K562 (cell line): Measurements from ENCODE around the gene CAPN5. TPM values are rescaled to one million over a fixed set of nuclear protein-coding genes. Genes with fewer than 3 reads are reported as not detected.

Source experiments
- ATAC-seq: fragments of 200-7000 bp; cut with Tn5 transposase; 3 replicates; pipeline ENCODE4 v1.9.1; 2020; ENCODE audit warnings: moderate library complexity
- BruUV-seq: library from RNA; stranded (reverse); fragments of 400-500 nt; replicated peaks from 2 replicates; lab custom pipeline; 2021; lab: Mats Ljungman, UMichigan
- CTCF ChIA-PET: fragments of 300-600 bp; formaldehyde crosslinking; extraction: SDS; loops from one replicate; lab custom pipeline; 2021; ENCODE audit warnings: low intra/inter-chr PET ratio; lab: Yijun Ruan, JAX
- POLR2A ChIA-PET: fragments of 300-600, 350-650 bp; sonication (Branson Sonifier 250); formaldehyde crosslinking; extraction: SDS; loops from one replicate; lab custom pipeline; 2021; ENCODE audit warnings: antibody characterized with exemption, inconsistent platforms; lab: Yijun Ruan, JAX
- DNase-seq, 4 experiments: peaks; one replicate each; pipeline versions ENCODE4 v3.0.0 to v3.0.0-alpha.2; 2011 to 2018; ENCODE audit warnings: low spot score in 3 of 4, mixed read lengths in 3 of 4; ENCODE audit errors: extremely low read depth in 1 of 4
- FAIRE-seq: peaks from 2 replicates; lab custom pipeline; 2011; peaks lifted over from hg19 to GRCh38; lab: Jason Lieb, UNC
- H2AFZ ChIP-seq: 2 replicates; pipeline ENCODE4 v1.6.0; 2011; ENCODE audit warnings: low read depth, low read length, control low read depth, inconsistent platforms
- H3K27ac ChIP-seq: fragments of 200-600 bp; 3 replicates; pipeline ENCODE4 v1.8.0; 2011; ENCODE audit warnings: low read depth, mild to moderate bottlenecking, control low read depth, inconsistent platforms, low read length, moderate library complexity, mixed read lengths; ENCODE audit errors: extremely low read depth
- H3K27me3 ChIP-seq, 2 experiments: fragments of 300-600 bp in 1 of 2; 2 replicates in 1 of 2; 3 replicates in 1 of 2; pipeline versions ENCODE4 v1.6.0 to v1.8.0; 2011; ENCODE audit warnings: inconsistent platforms in 2 of 2, low read length in 2 of 2, mild to moderate bottlenecking in 1 of 2, mixed read lengths in 1 of 2, moderate library complexity in 1 of 2; ENCODE audit not compliant: control insufficient read depth in 2 of 2, insufficient read depth in 2 of 2
- H3K36me3 ChIP-seq: fragments of 300-600 bp; 3 replicates; pipeline ENCODE4 v1.8.0; 2011; ENCODE audit warnings: mild to moderate bottlenecking, low read length, inconsistent platforms; ENCODE audit not compliant: control insufficient read depth, insufficient read depth
- H3K4me1 ChIP-seq, 2 experiments: fragments of 200-600 bp in 1 of 2; replicated peaks in 1 of 2; 2 replicates in 1 of 2; 3 replicates in 1 of 2; pipeline versions ENCODE4 v1.5.1 to v1.8.0; 2011; ENCODE audit warnings: inconsistent platforms in 2 of 2, low read length in 2 of 2, mild to moderate bottlenecking in 1 of 2, mixed read lengths in 1 of 2, moderate library complexity in 1 of 2; ENCODE audit not compliant: control insufficient read depth in 2 of 2, insufficient read depth in 2 of 2
- H3K4me2 ChIP-seq: 2 replicates; pipeline ENCODE4 v1.6.1; 2011; ENCODE audit warnings: low read length, control low read depth, inconsistent platforms, mixed read lengths; ENCODE audit not compliant: insufficient read depth
- H3K4me3 ChIP-seq: fragments of 200-600 bp; sonication (generic), shearing (Covaris generic); 2 replicates; pipeline ENCODE4 v1.5.1; 2016; ENCODE audit warnings: control low read depth, inconsistent platforms
- H3K79me2 ChIP-seq: fragments of 200-600 bp; 3 replicates; pipeline ENCODE4 v1.8.0; 2011; ENCODE audit warnings: low read length, inconsistent platforms; ENCODE audit not compliant: control insufficient read depth, insufficient read depth
- H3K9ac ChIP-seq, 2 experiments: 2 replicates each; pipeline versions ENCODE4 v1.6.0 to v1.6.1; 2011; ENCODE audit warnings: low read depth in 2 of 2, low read length in 2 of 2, control low read depth in 1 of 2, inconsistent platforms in 1 of 2, mild to moderate bottlenecking in 1 of 2, mixed read lengths in 1 of 2; ENCODE audit not compliant: insufficient read depth in 1 of 2
- H3K9me1 ChIP-seq: one replicate; pipeline ENCODE4 v1.6.0; 2011; ENCODE audit warnings: inconsistent platforms, mild to moderate bottlenecking, low read length, moderate library complexity; ENCODE audit not compliant: control insufficient read depth, insufficient read depth
- H3K9me3 ChIP-seq: replicated peaks from 2 replicates; pipeline ENCODE4 v1.5.1; 2011; ENCODE audit warnings: low read depth, low read length, inconsistent platforms; ENCODE audit not compliant: control insufficient read depth, insufficient read depth
- H4K20me1 ChIP-seq: replicated peaks from 2 replicates; pipeline ENCODE4 v1.6.1; 2011; ENCODE audit warnings: low read length, inconsistent platforms, mixed read lengths; ENCODE audit not compliant: control insufficient read depth, insufficient read depth
- BRD4 ChIP-seq: fragments of 200-600 bp; sonication (generic); IDR thresholded peaks from 2 replicates; pipeline ENCODE4 v1.6.1; 2017; ENCODE audit warnings: inconsistent platforms
- CAMTA2 ChIP-seq: fragments of 250-450 bp; sonication (Bioruptor Pico); conservative IDR thresholded peaks from 2 replicates; pipeline ENCODE4 v1.5.1; 2022
- CCNT2 ChIP-seq: IDR thresholded peaks from 2 replicates; pipeline ENCODE4 v1.6.1; 2011; ENCODE audit warnings: borderline replicate concordance, low read depth, mild to moderate bottlenecking, moderate library complexity, mixed read lengths, low read length; ENCODE audit not compliant: insufficient read length; ENCODE audit errors: extremely low read depth
- E2F3 ChIP-seq: fragments of 250-450 bp; sonication (Bioruptor Pico); IDR thresholded peaks from 2 replicates; pipeline ENCODE4 v1.4.0; 2020; ENCODE audit warnings: mild to moderate bottlenecking
- KDM2B ChIP-seq: fragments of 250-450 bp; sonication (Bioruptor Pico); IDR thresholded peaks from 2 replicates; pipeline ENCODE4 v1.8.0; 2021; ENCODE audit warnings: mild to moderate bottlenecking, moderate library complexity
- PYGO2 ChIP-seq: fragments of 450-650 bp; IDR thresholded peaks from 2 replicates; pipeline ENCODE4 v1.6.1; 2016; ENCODE audit warnings: mild to moderate bottlenecking, missing genetic modification characterization, moderate library complexity, missing compliant biosample characterization
- SETDB1 ChIP-seq: IDR thresholded peaks from one replicate; pipeline ENCODE4 v1.6.1; 2012; ENCODE audit warnings: low read length, control low read depth, inconsistent platforms
- TARDBP ChIP-seq: fragments of 450-650 bp; IDR thresholded peaks from 2 replicates; pipeline ENCODE4 v1.6.1; 2016
- WGBS: fragments of 100-300 bp; shearing (Covaris generic); methylation state at CpG from one replicate; pipeline ENCODE4 v1.1.6; 2016; ENCODE audit warnings: low coverage, mixed read lengths; ENCODE audit not compliant: insufficient coverage; ENCODE audit errors: missing lambda C conversion rate; 5-methylcytosine and 5-hydroxymethylcytosine counted together
- in situ Hi-C: fragments of 300-500 bp; cut with MboI; formaldehyde crosslinking; loops from 4 replicates; pipeline ENCODE4 v1.15.0; 2018; ENCODE audit warnings: inconsistent platforms, mixed read lengths
- intact Hi-C: fragments of 100-400 bp; cut with micrococcal nuclease; formaldehyde crosslinking; loops from 2 replicates; pipeline ENCODE4 v1.14.2; 2022
- polyA plus RNA-seq, 8 experiments: library from polyadenylated mRNA; depleted of rRNA in 4 of 8; stranded (reverse) in 5 of 8; unstranded in 3 of 8; fragments of >200 nt; fragmentation: Nextera tagmentation in 2 of 8; fragmentation: Illumina TruSeq in 1 of 8; extraction: Ambion mirVana in 2 of 8; extraction: Trizol in 1 of 8; gene quantifications; 2 replicates each; pipeline versions ENCODE4 v1.2.1 to v1.2.3, GENCODE V29; 2011 to 2014; ENCODE audit warnings: inconsistent platforms in 1 of 8, missing spikeins in 1 of 8
- total RNA-seq, 7 experiments: library from RNA; depleted of rRNA in 6 of 7; stranded (reverse); fragments of >200 nt in 6 of 7; fragmentation: Illumina TruSeq in 2 of 7; extraction: Trizol in 2 of 7; gene quantifications; 2 replicates each; pipeline versions ENCODE4 v1.2.1 to v1.2.3, GENCODE V29; 2011 to 2021; ENCODE audit warnings: low replicate concordance in 1 of 7
- TF ChIP-seq, protein P1 (sequence below): sonication (generic); formaldehyde crosslinking; IDR thresholded peaks from 2 replicates; pipeline ENCODE4 v1.8.1; 2023; ENCODE audit warnings: mild to moderate bottlenecking, missing genetic modification reagents
- TF ChIP-seq, protein P2 (sequence below): fragments of 450-650 bp; formaldehyde crosslinking; IDR thresholded peaks from 2 replicates; pipeline ENCODE4 v1.4.0; 2020; ENCODE audit warnings: mild to moderate bottlenecking, mixed read lengths
- TF ChIP-seq, protein P3 (sequence below): fragments of 250-450 bp; sonication (Bioruptor Pico); IDR thresholded peaks from 2 replicates; pipeline ENCODE4 v1.4.0; 2020
- TF ChIP-seq, protein P4 (sequence below): fragments of 450-650 bp; IDR thresholded peaks from one replicate; pipeline ENCODE4 v1.6.1; 2018; ENCODE audit warnings: mild to moderate bottlenecking, moderate library complexity; ENCODE audit not compliant: partially characterized antibody

Gene CAPN5
- total and polyA plus RNA-seq, 9 of the 15 experiments (the other 6 are each of a cell fraction or from before 2014, with no cell fraction given) = 0.04 to 0.44 (median 0.14) TPM; not detected in 2

DNA sequence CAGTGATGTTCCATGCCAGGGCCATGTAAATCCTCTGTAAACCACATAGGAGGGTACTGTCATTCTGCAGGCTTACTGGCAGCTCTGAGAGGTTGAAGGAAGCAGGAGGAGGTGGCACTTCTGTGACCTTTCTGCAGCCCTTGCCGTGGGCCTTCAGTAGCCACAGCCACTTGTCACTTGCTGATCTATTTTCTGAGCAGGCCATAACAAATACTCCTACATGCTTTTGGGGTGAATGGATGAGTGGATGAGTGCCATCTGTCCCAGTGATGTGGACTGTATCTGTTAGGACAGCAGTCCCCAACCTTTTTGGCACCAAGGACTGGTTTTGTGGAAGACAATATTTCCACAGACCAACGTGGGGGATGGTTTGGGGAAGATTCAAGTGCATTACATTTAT is 22.4 kb upstream of the CAPN5 start:
- no peaks in the 10 kb centered on the region for H3K36me3 ChIP-seq
- POLR2A ChIA-PET = no interaction called here
- no peak overlapping the region for H2AFZ ChIP-seq
- H3K79me2 ChIP-seq = no peaks in the 10 kb centered on the region
- no peaks in the 10 kb centered on the region for H4K20me1 ChIP-seq
- ATAC-seq = no peak
- 0 out of 2 replicates have a peak, but pooled peaks cover 1% of the 10 kb centered on the region for H3K9me3 ChIP-seq
- WGBS = 15% methylated on average over 2 of the region's 2 CpGs
- in situ Hi-C loops = loop anchor here (10.0 kb wide), 2 partner anchors 140 to 320 kb away; no protein-coding TSS in a partner anchor
- H3K9ac ChIP-seq = no peak overlapping the region
- CTCF ChIA-PET = interaction anchor here (4.7 kb wide), 1 partner anchor 125 kb away, joined by 36 read pairs; no protein-coding TSS in a partner anchor
- H3K27me3 ChIP-seq = no peaks in the 10 kb centered on the region
- H3K4me2 ChIP-seq = no peak overlapping the region
- no peak overlapping the region for H3K4me3 ChIP-seq
- no peaks in the 10 kb centered on the region for H3K9me1 ChIP-seq
- peaks cover 3 to 6% of the 10 kb centered on the region in 2 experiments; a peak in 4 of 5 replicates for H3K4me1 ChIP-seq
- no peak overlapping the region for H3K27ac ChIP-seq
- intact Hi-C loops = no loop called here
- DNase-seq = no peak
- BruUV-seq = no TSS peak
- FAIRE-seq = no peak
- TF ChIP-seq SETDB1 (no peak), CCNT2 (no peak), E2F3 (CRISPR knock-in tag) (no peak), CAMTA2 (CRISPR knock-in tag) (no peak), TARDBP (no peak), BRD4 (no peak), KDM2B (CRISPR knock-in tag) (no peak), PYGO2 (no peak)
- TF ChIP-seq, protein P1, sequence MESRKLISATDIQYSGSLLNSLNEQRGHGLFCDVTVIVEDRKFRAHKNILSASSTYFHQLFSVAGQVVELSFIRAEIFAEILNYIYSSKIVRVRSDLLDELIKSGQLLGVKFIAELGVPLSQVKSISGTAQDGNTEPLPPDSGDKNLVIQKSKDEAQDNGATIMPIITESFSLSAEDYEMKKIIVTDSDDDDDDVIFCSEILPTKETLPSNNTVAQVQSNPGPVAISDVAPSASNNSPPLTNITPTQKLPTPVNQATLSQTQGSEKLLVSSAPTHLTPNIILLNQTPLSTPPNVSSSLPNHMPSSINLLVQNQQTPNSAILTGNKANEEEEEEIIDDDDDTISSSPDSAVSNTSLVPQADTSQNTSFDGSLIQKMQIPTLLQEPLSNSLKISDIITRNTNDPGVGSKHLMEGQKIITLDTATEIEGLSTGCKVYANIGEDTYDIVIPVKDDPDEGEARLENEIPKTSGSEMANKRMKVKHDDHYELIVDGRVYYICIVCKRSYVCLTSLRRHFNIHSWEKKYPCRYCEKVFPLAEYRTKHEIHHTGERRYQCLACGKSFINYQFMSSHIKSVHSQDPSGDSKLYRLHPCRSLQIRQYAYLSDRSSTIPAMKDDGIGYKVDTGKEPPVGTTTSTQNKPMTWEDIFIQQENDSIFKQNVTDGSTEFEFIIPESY (CRISPR knock-in tag) = no peak
- TF ChIP-seq, protein P2, sequence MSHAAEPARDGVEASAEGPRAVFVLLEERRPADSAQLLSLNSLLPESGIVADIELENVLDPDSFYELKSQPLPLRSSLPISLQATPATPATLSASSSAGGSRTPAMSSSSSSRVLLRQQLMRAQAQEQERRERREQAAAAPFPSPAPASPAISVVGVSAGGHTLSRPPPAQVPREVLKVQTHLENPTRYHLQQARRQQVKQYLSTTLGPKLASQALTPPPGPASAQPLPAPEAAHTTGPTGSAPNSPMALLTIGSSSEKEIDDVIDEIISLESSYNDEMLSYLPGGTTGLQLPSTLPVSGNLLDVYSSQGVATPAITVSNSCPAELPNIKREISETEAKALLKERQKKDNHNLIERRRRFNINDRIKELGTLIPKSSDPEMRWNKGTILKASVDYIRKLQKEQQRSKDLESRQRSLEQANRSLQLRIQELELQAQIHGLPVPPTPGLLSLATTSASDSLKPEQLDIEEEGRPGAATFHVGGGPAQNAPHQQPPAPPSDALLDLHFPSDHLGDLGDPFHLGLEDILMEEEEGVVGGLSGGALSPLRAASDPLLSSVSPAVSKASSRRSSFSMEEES = no peak
- TF ChIP-seq, protein P3, sequence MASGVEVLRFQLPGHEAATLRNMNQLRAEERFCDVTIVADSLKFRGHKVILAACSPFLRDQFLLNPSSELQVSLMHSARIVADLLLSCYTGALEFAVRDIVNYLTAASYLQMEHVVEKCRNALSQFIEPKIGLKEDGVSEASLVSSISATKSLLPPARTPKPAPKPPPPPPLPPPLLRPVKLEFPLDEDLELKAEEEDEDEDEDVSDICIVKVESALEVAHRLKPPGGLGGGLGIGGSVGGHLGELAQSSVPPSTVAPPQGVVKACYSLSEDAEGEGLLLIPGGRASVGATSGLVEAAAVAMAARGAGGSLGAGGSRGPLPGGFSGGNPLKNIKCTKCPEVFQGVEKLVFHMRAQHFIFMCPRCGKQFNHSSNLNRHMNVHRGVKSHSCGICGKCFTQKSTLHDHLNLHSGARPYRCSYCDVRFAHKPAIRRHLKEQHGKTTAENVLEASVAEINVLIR (CRISPR knock-in tag) = no peak
- TF ChIP-seq, protein P4, sequence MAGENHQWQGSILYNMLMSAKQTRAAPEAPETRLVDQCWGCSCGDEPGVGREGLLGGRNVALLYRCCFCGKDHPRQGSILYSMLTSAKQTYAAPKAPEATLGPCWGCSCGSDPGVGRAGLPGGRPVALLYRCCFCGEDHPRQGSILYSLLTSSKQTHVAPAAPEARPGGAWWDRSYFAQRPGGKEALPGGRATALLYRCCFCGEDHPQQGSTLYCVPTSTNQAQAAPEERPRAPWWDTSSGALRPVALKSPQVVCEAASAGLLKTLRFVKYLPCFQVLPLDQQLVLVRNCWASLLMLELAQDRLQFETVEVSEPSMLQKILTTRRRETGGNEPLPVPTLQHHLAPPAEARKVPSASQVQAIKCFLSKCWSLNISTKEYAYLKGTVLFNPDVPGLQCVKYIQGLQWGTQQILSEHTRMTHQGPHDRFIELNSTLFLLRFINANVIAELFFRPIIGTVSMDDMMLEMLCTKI = no peak
